ENCODE results near the gene SF3B1. TPM values are rescaled to one million over a fixed set of nuclear protein-coding genes. Genes with fewer than 3 reads are reported as not detected.
"Not testable (repeated sequence)": the region's sequence is repeated elsewhere in the genome, so short reads cannot be mapped to it uniquely, and the experiment has no call there.

Gene SF3B1
- total RNA-seq, 3 donors from 2014 or later, result 195 to 255 (median 238) TPM

DNA sequence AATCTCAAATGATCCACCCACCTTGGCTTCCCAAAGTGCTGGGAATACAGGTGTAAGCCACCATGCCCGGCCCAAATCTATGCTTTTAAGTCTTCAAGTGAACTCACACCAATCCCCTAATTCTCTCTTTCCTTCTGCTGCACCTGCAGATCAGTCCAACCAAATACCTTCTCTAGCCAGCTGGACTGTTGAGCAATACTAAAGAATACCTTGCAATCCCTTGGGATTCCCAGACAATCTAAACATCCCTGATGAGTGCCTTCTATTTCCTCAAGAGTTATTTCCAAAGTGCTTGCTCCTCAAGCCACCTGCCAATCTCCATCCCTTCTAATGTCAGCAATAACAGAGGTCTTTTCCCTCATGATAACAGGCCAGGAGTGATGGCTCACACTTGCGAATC lies 48.6 kb downstream of the SF3B1 start:
- intact Hi-C loops (cut with DNase I, micrococcal nuclease), result no loop called here
- no peak for TF ChIP-seq CTCF (IDR thresholded peaks at IDR 0.05)
- H3K4me1 ChIP-seq (ENCODE audit: low read depth), result no peaks in the 10 kb centered on the region
- ATAC-seq, result no peak
- no peak overlapping the region for H3K4me3 ChIP-seq
- no peak for DNase-seq
- H3K9me3 ChIP-seq, result no peaks in the 10 kb centered on the region
- no peaks in the 10 kb centered on the region for H3K36me3 ChIP-seq (ENCODE audit: low read depth)

DNA sequence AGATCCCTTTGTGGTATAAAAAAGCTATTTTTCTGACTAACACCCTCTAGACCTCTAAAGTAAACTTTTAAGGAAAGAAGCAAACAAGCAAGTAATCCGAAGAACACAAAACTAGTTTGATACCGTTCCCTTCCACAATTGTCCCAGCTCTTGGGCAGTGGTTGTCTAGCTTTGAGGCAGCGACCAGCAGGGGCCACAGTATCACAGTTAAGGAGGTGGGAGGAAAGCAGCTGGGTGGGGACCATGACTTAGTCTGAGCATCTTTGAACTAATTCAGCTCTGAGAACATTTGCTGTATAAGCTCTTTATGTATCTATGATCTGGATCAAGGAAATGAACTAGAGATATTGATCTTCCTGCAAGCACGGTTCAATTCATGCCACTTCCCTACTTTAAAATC lies 51.0 kb downstream of the SF3B1 start:
- Histone ChIP-seq H3K36me3 (ENCODE audit: low read depth) (no peaks in the 10 kb centered on the region), H3K9me3 (no peaks in the 10 kb centered on the region), H3K4me3 (no peak overlapping the region), H3K4me1 (ENCODE audit: low read depth) (no peaks in the 10 kb centered on the region)
- DNase-seq (no peak), ATAC-seq (no peak)
- TF ChIP-seq CTCF (IDR thresholded peaks at IDR 0.05), result no peak
- intact Hi-C loops (cut with DNase I, micrococcal nuclease), result no loop called here

- ATAC-seq, result no peak
- no peak overlapping the region for H3K4me3 ChIP-seq
- no peak for TF ChIP-seq CTCF (IDR thresholded peaks at IDR 0.05)
Measured at GRCh38 chr2:197381641-197382040, 53.2 kb downstream of the SF3B1 start.

DNA sequence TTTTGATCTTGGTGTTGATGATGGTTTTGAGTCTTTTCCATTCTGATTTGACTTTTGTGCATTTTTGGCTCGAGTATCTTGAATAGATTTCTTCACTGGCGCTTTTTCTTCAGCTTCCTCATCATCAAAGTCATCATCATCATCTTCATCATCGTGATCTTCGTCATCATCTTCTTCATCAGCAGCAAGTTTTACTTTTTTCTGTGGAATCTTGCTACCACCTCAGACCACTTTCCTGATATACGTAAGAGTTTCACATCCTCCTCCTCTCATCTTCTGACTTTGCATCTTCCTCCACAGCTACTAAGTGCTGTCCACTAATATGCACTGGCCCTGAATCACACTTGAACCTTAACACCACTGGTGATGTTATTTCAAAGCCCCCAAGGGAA lies 54.9 kb downstream of the SF3B1 start:
- ATAC-seq; DNase-seq; H3K36me3 ChIP-seq (ENCODE audit: low read depth); H3K4me3 ChIP-seq; H3K4me1 ChIP-seq (ENCODE audit: low read depth); H3K9me3 ChIP-seq: not testable (repeated sequence)
- intact Hi-C loops (cut with DNase I, micrococcal nuclease), result loop anchor here (5.0 to 10.0 kb wide), 3 partner anchors 205 to 268 kb away; no protein-coding TSS in a partner anchor

More at GRCh38 chr2:197381641-197382040, 53.2 kb downstream of the SF3B1 start:
- Histone ChIP-seq H3K36me3 (ENCODE audit: low read depth) (no peaks in the 10 kb centered on the region), H3K4me1 (ENCODE audit: low read depth) (peaks cover 3% of the 10 kb centered on the region), H3K9me3 (no peaks in the 10 kb centered on the region)
- intact Hi-C loops (cut with DNase I, micrococcal nuclease), result no loop called here
- DNase-seq, result no peak

DNA sequence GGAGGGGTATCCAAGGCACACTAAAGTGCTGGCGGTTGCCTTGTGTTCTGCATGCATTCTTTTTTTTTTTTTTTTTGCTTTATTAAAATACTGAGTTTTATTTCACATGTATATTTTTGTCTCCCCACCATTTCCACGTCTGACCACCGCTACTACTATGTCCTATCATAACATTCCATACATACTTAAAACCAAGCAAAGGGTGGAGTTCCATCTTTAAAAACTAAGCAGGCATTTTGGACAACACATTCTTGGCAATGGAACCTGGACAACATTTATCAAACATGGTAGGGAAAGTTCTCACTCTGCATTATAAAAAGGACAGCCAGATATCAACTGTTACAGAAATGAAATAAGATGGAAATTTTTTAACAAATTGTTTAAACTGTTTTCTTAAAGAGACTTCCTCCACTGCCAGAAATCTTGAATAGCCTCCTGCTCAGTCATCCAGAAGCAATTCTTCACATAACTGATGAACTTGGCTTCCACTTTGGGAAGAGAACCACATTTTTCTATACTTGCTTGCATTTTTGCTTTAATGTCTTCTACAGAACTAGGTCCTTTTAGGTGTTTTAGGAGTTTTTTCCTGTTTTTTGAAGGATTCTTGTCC lies 55.4 kb downstream of the SF3B1 start:
- not testable (repeated sequence) for H3K9me3 ChIP-seq; DNase-seq; ATAC-seq; H3K4me3 ChIP-seq; H3K36me3 ChIP-seq (ENCODE audit: low read depth); H3K4me1 ChIP-seq (ENCODE audit: low read depth)
- intact Hi-C loops (cut with DNase I, micrococcal nuclease), result loop anchor here (5.0 to 10.0 kb wide), 3 partner anchors 205 to 267 kb away; no protein-coding TSS in a partner anchor

GRCh38 chr2:197378494-197379307 lies 56.1 kb downstream of the SF3B1 start:
- ATAC-seq (peak; percentile 81), DNase-seq (peak in 2 of 3 donors; percentile 42 to 60)
- H3K36me3 ChIP-seq (ENCODE audit: low read depth), result no peaks in the 10 kb centered on the region
- intact Hi-C loops (cut with DNase I, micrococcal nuclease), result loop anchor here (5.0 to 10.0 kb wide), 3 partner anchors 204 to 266 kb away; no protein-coding TSS in a partner anchor
- H3K4me1 ChIP-seq (ENCODE audit: low read depth), result peaks cover 3% of the 10 kb centered on the region
- TF ChIP-seq CTCF (IDR thresholded peaks at IDR 0.05), result no peak
- H3K4me3 ChIP-seq, result no peak overlapping the region
- no peaks in the 10 kb centered on the region for H3K9me3 ChIP-seq
